BE2C (cell line): Measurements from ENCODE around the gene TMEM141.
A peak's percentile ranks its signal among the peaks of the same experiment; 100 is the strongest.
"Not testable (repeated sequence)": the region's sequence is repeated elsewhere in the genome, so short reads cannot be mapped to it uniquely, and the experiment has no call there.

Experiments
- DNase-seq: peaks from one replicate; pipeline ENCODE4 v3.0.0-alpha.2; 2020
- H3K27me3 ChIP-seq: fragments of 250-450 bp; sonication (Bioruptor Pico); 2 replicates; pipeline ENCODE4 v1.5.1; 2020; ENCODE audit warnings: mild to moderate bottlenecking
- H3K36me3 ChIP-seq: fragments of 250-450 bp; sonication (Bioruptor Pico); 2 replicates; pipeline ENCODE4 v1.5.1; 2020; ENCODE audit warnings: mild to moderate bottlenecking
- H3K4me1 ChIP-seq: fragments of 250-450 bp; sonication (Bioruptor Pico); 2 replicates; pipeline ENCODE4 v1.5.1; 2020
- H3K4me3 ChIP-seq: 2 replicates; pipeline ENCODE4 v1.5.1; 2011; ENCODE audit warnings: low read depth, low read length
- H3K9me3 ChIP-seq: fragments of 250-450 bp; sonication (Bioruptor Pico); 2 replicates; pipeline ENCODE4 v1.5.1; 2020
- CTCF ChIP-seq: IDR thresholded peaks from 2 replicates; pipeline ENCODE4 v1.5.1; 2012; ENCODE audit warnings: mild to moderate bottlenecking, low read depth, low read length

TMEM141 gene

GRCh38 chr9:136784997-136785361 is 6.2 kb upstream of the TMEM141 start:
- H3K27me3 ChIP-seq = no peaks in the 10 kb centered on the region
- no peak for DNase-seq
- H3K36me3 ChIP-seq = no peaks in the 10 kb centered on the region
- no peak for TF ChIP-seq CTCF
- peaks cover 22% of the 10 kb centered on the region for H3K4me1 ChIP-seq
- no peak overlapping the region for H3K4me3 ChIP-seq
- H3K9me3 ChIP-seq = no peaks in the 10 kb centered on the region

GRCh38 chr9:136785565-136786355 is 5.4 kb upstream of the TMEM141 start:
- H3K9me3 ChIP-seq, DNase-seq, H3K27me3 ChIP-seq, H3K36me3 ChIP-seq, H3K4me3 ChIP-seq: not testable (repeated sequence)
- peaks cover 25% of the 10 kb centered on the region for H3K4me1 ChIP-seq

GRCh38 chr9:136786451-136786850 is 4.7 kb upstream of the TMEM141 start:
- no peak for TF ChIP-seq CTCF

GRCh38 chr9:136786983-136787382 is 4.2 kb upstream of the TMEM141 start:
- H3K27me3 ChIP-seq, H3K36me3 ChIP-seq, H3K4me3 ChIP-seq, H3K9me3 ChIP-seq, DNase-seq: not testable (repeated sequence)
- H3K4me1 ChIP-seq = peaks cover 25% of the 10 kb centered on the region

More at GRCh38 chr9:136786451-136786850, 4.7 kb upstream of the TMEM141 start:
- Histone ChIP-seq H3K9me3 (no peaks in the 10 kb centered on the region), H3K4me1 (peaks cover 25% of the 10 kb centered on the region), H3K4me3 (no peak overlapping the region), H3K27me3 (no peaks in the 10 kb centered on the region), H3K36me3 (no peaks in the 10 kb centered on the region)
- no peak for DNase-seq

- Histone ChIP-seq H3K4me1 (peaks cover 25% of the 10 kb centered on the region), H3K36me3 (no peaks in the 10 kb centered on the region), H3K4me3 (peak overlapping the region; percentile 49), H3K9me3 (no peaks in the 10 kb centered on the region), H3K27me3 (no peaks in the 10 kb centered on the region)
- TF ChIP-seq CTCF = peak; percentile 77
- peak; percentile 77 for DNase-seq
These were observed 3.3 kb upstream of the TMEM141 start for GRCh38 chr9:136787690-136788400.

GRCh38 chr9:136788644-136789522 is 2.3 kb upstream of the TMEM141 start:
- peak overlapping the region; percentile 49 for H3K4me3 ChIP-seq
- DNase-seq = not testable (repeated sequence)
- peaks cover 26% of the 10 kb centered on the region for H3K4me1 ChIP-seq

GRCh38 chr9:136789523-136789937 is 1.6 kb upstream of the TMEM141 start:
- TF ChIP-seq CTCF = no peak
- no peaks in the 10 kb centered on the region for H3K36me3 ChIP-seq
- peaks cover 23% of the 10 kb centered on the region; the same call in 1 of the 2 replicates for H3K4me1 ChIP-seq
- no peak for DNase-seq
- no peaks in the 10 kb centered on the region for H3K27me3 ChIP-seq
- no peaks in the 10 kb centered on the region for H3K9me3 ChIP-seq
- H3K4me3 ChIP-seq = no peak overlapping the region

More at GRCh38 chr9:136788644-136789522, 2.3 kb upstream of the TMEM141 start:
- not testable (repeated sequence) for H3K36me3 ChIP-seq, H3K27me3 ChIP-seq, H3K9me3 ChIP-seq
